Measurements from ENCODE around the gene ZNG1A. TPM values are rescaled to one million over a fixed set of nuclear protein-coding genes. Genes with fewer than 3 reads are reported as not detected.
"Not testable (repeated sequence)": the region's sequence is repeated elsewhere in the genome, so short reads cannot be mapped to it uniquely, and the experiment has no call there.

ZNG1A gene
- total RNA-seq, 4 donors from 2014 or later: 26.0 to 53.4 (median 32.6) TPM

GRCh38 chr9:215631-216155, 36.8 kb upstream of the ZNG1A start:
- H3K4me1 ChIP-seq: peaks cover 0 to 82% (median 9%) of the 10 kb centered on the region in 3 donors
- H3K4me3 ChIP-seq: peak overlapping the region; percentile 33 to 81
- H3K9me3 ChIP-seq: no peaks in the 10 kb centered on the region
- WGBS, 2 donors (ENCODE audit: low coverage in 1 of 2): 46 to 65% methylated on average over 6 of the region's 6 CpGs
- TF ChIP-seq POLR2A (IDR thresholded peaks at IDR 0.05) (no peak), EP300 (IDR thresholded peaks at IDR 0.05) (no peak)
- peak overlapping the region; percentile 41 to 93 (median 89) for H3K27ac ChIP-seq
- H3K36me3 ChIP-seq: no peaks in the 10 kb centered on the region
- peaks cover 10% of the 10 kb centered on the region for H3K27me3 ChIP-seq
- ATAC-seq: no peak

- WGBS, 2 donors (ENCODE audit: low coverage in 1 of 2): no CpG with 5 or more reads among the region's 103 CpGs
- no peaks in the 10 kb centered on the region for H3K9me3 ChIP-seq
- TF ChIP-seq POLR2A (IDR thresholded peaks at IDR 0.05): peak; percentile 31 to 62
- TF ChIP-seq EP300 (IDR thresholded peaks at IDR 0.05): no peak
- no peak for TF ChIP-seq POLR2AphosphoS5 (IDR thresholded peaks at IDR 0.05)
- peak; percentile 13 to 79 (median 58) for TF ChIP-seq CTCF (IDR thresholded peaks at IDR 0.05)
- H3K36me3 ChIP-seq: no peaks in the 10 kb centered on the region
- H3K27me3 ChIP-seq: peaks cover 10% of the 10 kb centered on the region
- peaks cover 0 to 74% (median 9%) of the 10 kb centered on the region in 3 donors for H3K4me1 ChIP-seq
- peak within 1 kb of the TSS; percentile 33 to 81 for H3K4me3 ChIP-seq
- H3K27ac ChIP-seq: peak within 1 kb of the TSS; percentile 41 to 93 (median 89)
- peak; percentile 85 for ATAC-seq
Observed at GRCh38 chr9:214648-215493, 36.0 kb upstream of the ZNG1A start, which contains the start of gene DOCK8. Gene DOCK8 (plus strand): TSS chr9:214865. CDS start chr9:214977, 112 bp downstream.

GRCh38 chr9:214351-214647, 35.4 kb upstream of the ZNG1A start:
- 6 to 8% methylated on average over 2 to 5 of the region's 14 CpGs for WGBS, 2 donors (ENCODE audit: low coverage in 1 of 2)
- no peak for TF ChIP-seq CTCF (IDR thresholded peaks at IDR 0.05)
- no peak for TF ChIP-seq POLR2AphosphoS5 (IDR thresholded peaks at IDR 0.05)
- no peak for TF ChIP-seq EP300 (IDR thresholded peaks at IDR 0.05)
- peaks cover 10% of the 10 kb centered on the region for H3K27me3 ChIP-seq
- ATAC-seq: no peak
- no peaks in the 10 kb centered on the region for H3K9me3 ChIP-seq
- peak overlapping the region; percentile 41 to 93 (median 89) for H3K27ac ChIP-seq
- H3K4me3 ChIP-seq: peak overlapping the region; percentile 33 to 81
- H3K36me3 ChIP-seq: no peaks in the 10 kb centered on the region
- H3K4me1 ChIP-seq: peaks cover 0 to 68% (median 9%) of the 10 kb centered on the region in 3 donors

- WGBS, 2 donors (ENCODE audit: low coverage in 1 of 2): 63 to 86% methylated on average over 7 to 18 of the region's 24 CpGs
- H3K27me3 ChIP-seq: peaks cover 10% of the 10 kb centered on the region
- not testable (repeated sequence) for H3K9me3 ChIP-seq, H3K36me3 ChIP-seq, ATAC-seq
- peak overlapping the region in 3 of 4 donors; percentile 89 to 93 (median 89) for H3K27ac ChIP-seq
- peaks cover 0 to 64% (median 9%) of the 10 kb centered on the region in 3 donors for H3K4me1 ChIP-seq
- H3K4me3 ChIP-seq: peak overlapping the region in 1 of 2 donors; percentile 81
Observed at GRCh38 chr9:213901-214300, 35.0 kb upstream of the ZNG1A start.

GRCh38 chr9:212297-212696, 33.4 kb upstream of the ZNG1A start:
- H3K27me3 ChIP-seq: peaks cover 10% of the 10 kb centered on the region
- H3K36me3 ChIP-seq: no peaks in the 10 kb centered on the region
- peak overlapping the region in 3 of 4 donors; percentile 68 to 81 (median 74) for H3K27ac ChIP-seq
- no peak for ATAC-seq
- TF ChIP-seq POLR2AphosphoS5 (IDR thresholded peaks at IDR 0.05) (no peak), POLR2A (IDR thresholded peaks at IDR 0.05) (no peak), EP300 (IDR thresholded peaks at IDR 0.05) (no peak)
- no peaks in the 10 kb centered on the region for H3K9me3 ChIP-seq
- peaks cover 0 to 57% (median 9%) of the 10 kb centered on the region in 3 donors for H3K4me1 ChIP-seq
- no peak overlapping the region for H3K4me3 ChIP-seq
- 77 to 88% methylated on average over 3 of the region's 3 CpGs for WGBS, 2 donors (ENCODE audit: low coverage in 1 of 2)

- peak overlapping the region in 3 of 4 donors; percentile 68 to 81 (median 74) for H3K27ac ChIP-seq
- no peaks in the 10 kb centered on the region for H3K9me3 ChIP-seq
- WGBS, 2 donors (ENCODE audit: low coverage in 1 of 2): 28 to 46% methylated on average over 4 to 5 of the region's 5 CpGs
- H3K27me3 ChIP-seq: peaks cover 10% of the 10 kb centered on the region
- H3K36me3 ChIP-seq: no peaks in the 10 kb centered on the region
- H3K4me3 ChIP-seq: no peak overlapping the region
- H3K4me1 ChIP-seq: peaks cover 0 to 50% (median 9%) of the 10 kb centered on the region in 3 donors
- TF ChIP-seq EP300 (IDR thresholded peaks at IDR 0.05) (no peak), POLR2AphosphoS5 (IDR thresholded peaks at IDR 0.05) (no peak), CTCF (IDR thresholded peaks at IDR 0.05) (no peak), POLR2A (IDR thresholded peaks at IDR 0.05) (no peak)
- peak; percentile 68 for ATAC-seq
Observed at GRCh38 chr9:211557-211956, 32.7 kb upstream of the ZNG1A start.
